ENCODE results near the gene RALBP1. TPM values are rescaled to one million over a fixed set of nuclear protein-coding genes. Genes with fewer than 3 reads are reported as not detected.

The RALBP1 gene
- total and polyA plus RNA-seq, 2 of the 8 experiments (the other 6 are each of a cell fraction or from before 2014, with no cell fraction given), result 40.3 to 67.8 TPM

DNA sequence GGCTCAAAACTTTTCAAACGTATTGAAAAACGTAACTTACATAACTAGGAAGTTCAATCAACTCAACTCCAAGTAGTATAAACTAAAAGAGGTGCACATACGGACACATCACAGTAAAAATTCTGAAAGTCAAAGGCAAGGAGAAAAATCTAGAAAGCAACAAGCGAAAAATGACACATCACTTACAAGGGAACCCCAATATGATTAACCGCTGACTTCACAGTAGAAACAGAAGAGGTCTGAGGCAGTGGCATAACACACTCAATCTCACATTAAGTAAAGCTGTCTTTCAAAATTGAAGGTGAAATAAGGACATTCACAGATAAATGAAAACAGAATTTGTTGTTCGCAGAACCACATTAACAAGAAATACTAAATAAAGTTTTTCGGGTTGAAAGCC is 106.4 kb downstream of the RALBP1 start (continued):
- no peak for TF ChIP-seq USF2 (IDR thresholded peaks at IDR 0.05; ENCODE audit: low read length)
- TF ChIP-seq NRF1 (IDR thresholded peaks at IDR 0.05; ENCODE audit: low read depth, low read length), result no peak
- no peak for TF ChIP-seq NANOG (IDR thresholded peaks at IDR 0.05; ENCODE audit: insufficient read depth, low read depth, low read length, poor library complexity, severe bottlenecking)
- TF ChIP-seq SRF (IDR thresholded peaks at IDR 0.05; ENCODE audit: low read depth, low read length), result no peak
- TF ChIP-seq KDM1A (IDR thresholded peaks at IDR 0.05; ENCODE audit: borderline replicate concordance, low read length), result no peak
- no peak for TF ChIP-seq HDAC2 (IDR thresholded peaks at IDR 0.05; ENCODE audit: borderline replicate concordance in 1 of 2, low read depth in 2 of 2, low read length in 2 of 2)
- TF ChIP-seq, protein P1, sequence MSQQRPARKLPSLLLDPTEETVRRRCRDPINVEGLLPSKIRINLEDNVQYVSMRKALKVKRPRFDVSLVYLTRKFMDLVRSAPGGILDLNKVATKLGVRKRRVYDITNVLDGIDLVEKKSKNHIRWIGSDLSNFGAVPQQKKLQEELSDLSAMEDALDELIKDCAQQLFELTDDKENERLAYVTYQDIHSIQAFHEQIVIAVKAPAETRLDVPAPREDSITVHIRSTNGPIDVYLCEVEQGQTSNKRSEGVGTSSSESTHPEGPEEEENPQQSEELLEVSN (IDR thresholded peaks at IDR 0.05), result no peak

All from H1 (cell line).